HepG2 (cell line): Measurements from ENCODE around the gene ZNF425. TPM values are rescaled to one million over a fixed set of nuclear protein-coding genes. Genes with fewer than 3 reads are reported as not detected.

Source experiments
- ATF1 ChIP-seq: IDR thresholded peaks from 2 replicates; pipeline ENCODE4 v1.6.1; 2016; ENCODE audit warnings: mild to moderate bottlenecking, control low read depth
- BCLAF1 ChIP-seq: fragments of 450-650 bp; IDR thresholded peaks from 2 replicates; pipeline ENCODE4 v1.6.1; 2017; ENCODE audit warnings: mild to moderate bottlenecking
- CEBPG ChIP-seq: IDR thresholded peaks from 2 replicates; pipeline ENCODE4 v1.6.1; 2016
- CSRNP2 ChIP-seq: sonication (generic); formaldehyde crosslinking; conservative IDR thresholded peaks from 2 replicates; pipeline ENCODE4 v1.8.0; 2022; ENCODE audit warnings: low read depth, missing genetic modification reagents
- EEA1 ChIP-seq: sonication (generic); formaldehyde crosslinking; IDR thresholded peaks from 2 replicates; pipeline ENCODE4 v1.5.1; 2020; ENCODE audit warnings: mild to moderate bottlenecking, missing genetic modification reagents, borderline replicate concordance
- FOXJ3 ChIP-seq: sonication (generic); formaldehyde crosslinking; IDR thresholded peaks from 2 replicates; pipeline ENCODE4 v1.4.0; 2020; ENCODE audit warnings: missing genetic modification reagents, mild to moderate bottlenecking, borderline replicate concordance
- HNF4G ChIP-seq, 2 experiments: sonication (generic) in 1 of 2; formaldehyde crosslinking in 1 of 2; IDR thresholded peaks; 2 replicates each; pipeline versions ENCODE4 v1.4.0 to v1.6.1; 2011 to 2020; ENCODE audit warnings: borderline replicate concordance in 2 of 2, low read depth in 2 of 2, mild to moderate bottlenecking in 2 of 2, low read length in 1 of 2, missing genetic modification reagents in 1 of 2, moderate library complexity in 1 of 2
- KLF9 ChIP-seq: IDR thresholded peaks from 2 replicates; pipeline ENCODE4 v1.6.1; 2016; ENCODE audit warnings: low read depth
- MAFG ChIP-seq: sonication (generic); formaldehyde crosslinking; IDR thresholded peaks from 2 replicates; pipeline ENCODE4 v1.5.1; 2020; ENCODE audit warnings: mild to moderate bottlenecking, missing genetic modification reagents
- MEIS2 ChIP-seq: sonication (generic); formaldehyde crosslinking; IDR thresholded peaks from 2 replicates; pipeline ENCODE4 v1.9.0; 2021; ENCODE audit warnings: mild to moderate bottlenecking, missing genetic modification reagents
- NCOR1 ChIP-seq: fragments of 200-600 bp; sonication (generic); IDR thresholded peaks from 2 replicates; pipeline ENCODE4 v1.7.0; 2017; ENCODE audit warnings: antibody characterized with exemption, low read length, borderline replicate concordance
- NFYB ChIP-seq: sonication (generic); formaldehyde crosslinking; IDR thresholded peaks from 2 replicates; pipeline ENCODE4 v1.4.0; 2020; ENCODE audit warnings: missing genetic modification reagents
- NR3C1 ChIP-seq: sonication (generic); formaldehyde crosslinking; IDR thresholded peaks from 2 replicates; pipeline ENCODE4 v1.4.0; 2020; ENCODE audit warnings: missing genetic modification reagents
- REPIN1 ChIP-seq: sonication (generic); formaldehyde crosslinking; IDR thresholded peaks from 2 replicates; pipeline ENCODE4 v1.8.0; 2022; ENCODE audit warnings: missing genetic modification reagents, low read depth, mild to moderate bottlenecking, borderline replicate concordance
- ZBTB4 ChIP-seq: sonication (generic); formaldehyde crosslinking; IDR thresholded peaks from 2 replicates; pipeline ENCODE4 v1.4.0; 2020; ENCODE audit warnings: missing genetic modification reagents, mild to moderate bottlenecking, borderline replicate concordance
- ZC3H13 ChIP-seq: sonication (generic); formaldehyde crosslinking; IDR thresholded peaks from 2 replicates; pipeline ENCODE4 v1.8.1; 2023; ENCODE audit warnings: mild to moderate bottlenecking, missing genetic modification reagents, moderate library complexity
- ZC3H4 ChIP-seq: sonication (generic); formaldehyde crosslinking; IDR thresholded peaks from 2 replicates; pipeline ENCODE4 v1.4.0; 2020; ENCODE audit warnings: missing genetic modification reagents, borderline replicate concordance
- ZFP37 ChIP-seq: sonication (generic); formaldehyde crosslinking; IDR thresholded peaks from 2 replicates; pipeline ENCODE4 v1.4.0; 2020; ENCODE audit warnings: missing genetic modification reagents, borderline replicate concordance
- ZFP62 ChIP-seq: sonication (generic); formaldehyde crosslinking; IDR thresholded peaks from 2 replicates; pipeline ENCODE4 v1.4.0; 2020; ENCODE audit warnings: missing genetic modification reagents
- ZNF260 ChIP-seq: sonication (generic); formaldehyde crosslinking; IDR thresholded peaks from 2 replicates; pipeline ENCODE4 v1.4.0; 2020; ENCODE audit warnings: missing genetic modification reagents, low read depth, mild to moderate bottlenecking, borderline replicate concordance
- ZNF263 ChIP-seq: sonication (generic); formaldehyde crosslinking; IDR thresholded peaks from 2 replicates; pipeline ENCODE4 v1.4.0; 2020; ENCODE audit warnings: missing genetic modification reagents
- ZNF329 ChIP-seq: sonication (generic); formaldehyde crosslinking; IDR thresholded peaks from 2 replicates; pipeline ENCODE4 v1.9.0; 2021; ENCODE audit warnings: low read depth, mild to moderate bottlenecking, missing genetic modification reagents
- ZNF335 ChIP-seq: sonication (generic); formaldehyde crosslinking; IDR thresholded peaks from 2 replicates; pipeline ENCODE4 v1.4.0; 2020; ENCODE audit warnings: missing genetic modification reagents
- polyA plus RNA-seq, 8 experiments: library from polyadenylated mRNA; depleted of rRNA in 3 of 8; stranded (reverse) in 7 of 8; unstranded in 1 of 8; fragments of >200 nt; fragmentation: Illumina TruSeq in 4 of 8; extraction: Trizol in 4 of 8; gene quantifications; 2 replicates each; pipeline versions ENCODE4 v1.2.1 to v1.2.3, GENCODE V29; 2011 to 2016; ENCODE audit warnings: low read depth in 4 of 8, missing spikeins in 1 of 8, mixed read lengths in 1 of 8; ENCODE audit not compliant: insufficient read depth in 1 of 8
- total RNA-seq, 5 experiments: library from RNA; depleted of rRNA; stranded (reverse); fragments of >200 nt; fragmentation: Illumina TruSeq; extraction: Trizol; gene quantifications; 2 replicates each; pipeline ENCODE4 v1.2.3, GENCODE V29; 2016; ENCODE audit warnings: low read depth in 1 of 5

Gene ZNF425
- total and polyA plus RNA-seq, 2 of the 13 experiments (the other 11 are each of a cell fraction or from before 2014, with no cell fraction given), result 0.51 to 1.1 TPM

GRCh38 chr7:149090397-149091195 is 35.5 kb downstream of the ZNF425 start, which contains the start of gene ZNF786 (continued):
- TF ChIP-seq EEA1 (peak; percentile 89; the same call in 1 of the 2 replicates), MEIS2 (CRISPR knock-in tag) (no peak), ZNF335 (peak; percentile 95), CSRNP2 (CRISPR knock-in tag) (no peak), HNF4G (IDR thresholded peaks at IDR 0.05; ENCODE audit: borderline replicate concordance, low read depth, low read length) (0 out of 2 replicates have a peak, but pooled peaks have one; percentile 27), HNF4G (CRISPR knock-in tag; IDR thresholded peaks at IDR 0.05; ENCODE audit: borderline replicate concordance, low read depth) (no peak; the same call in 1 of the 2 replicates), ZFP62 (CRISPR knock-in tag) (no peak), REPIN1 (peak; percentile 35), ZBTB4 (CRISPR knock-in tag) (peak; percentile 27; the same call in 1 of the 2 replicates), MAFG (CRISPR knock-in tag) (0 out of 2 replicates have a peak, but pooled peaks have one; percentile 53), ZFP37 (CRISPR knock-in tag) (no peak), NFYB (CRISPR knock-in tag) (no peak), ZC3H13 (peak; percentile 76), NR3C1 (CRISPR knock-in tag) (no peak), CEBPG (CRISPR knock-in tag) (no peak; the same call in 1 of the 2 replicates), ZC3H4 (no peak), ATF1 (CRISPR knock-in tag) (no peak), ZNF263 (peak; percentile 75), ZNF329 (CRISPR knock-in tag) (peak; percentile 66; the same call in 1 of the 2 replicates), NCOR1 (no peak), KLF9 (CRISPR knock-in tag) (no peak), ZNF260 (CRISPR knock-in tag) (no peak), FOXJ3 (no peak), BCLAF1 (no peak)
